Renal pelvis (tissue), 12 donors: Measurements from ENCODE around the gene YTHDC1. TPM values are rescaled to one million over a fixed set of nuclear protein-coding genes. Genes with fewer than 3 reads are reported as not detected.
"Not testable (repeated sequence)": the region's sequence is repeated elsewhere in the genome, so short reads cannot be mapped to it uniquely, and the experiment has no call there.

ENCODE experiments used
- DNase-seq: peaks from one replicate; pipeline ENCODE4 v3.0.0-alpha.2; 2013
- long read RNA-seq, 16 experiments: transcript quantifications; one replicate each; lab custom pipeline, GENCODE V29; 2026
- polyA plus RNA-seq, 3 donors: library from polyadenylated mRNA; unstranded; fragments of 120-200 nt; gene quantifications; one replicate each; pipeline ENCODE4 v1.2.1, GENCODE V29; 2013; ENCODE audit not compliant: insufficient read length in 3 of 3

Gene YTHDC1
- polyA plus RNA-seq: 100 to 1,000 TPM; 158 to 204 (median 184) TPM
- long read RNA-seq, donor 1, full-length matches to known transcripts: 8 of 44 reads
- long read RNA-seq, donor 1, partial matches to known transcripts: 36 of 44 reads
- long read RNA-seq, donor 1, other reads (novel, unspliced or antisense): 0 of 44 reads
- long read RNA-seq, donor 2, full-length matches to known transcripts: 12 of 65 reads
- long read RNA-seq, donor 2, partial matches to known transcripts: 53 of 65 reads
- long read RNA-seq, donor 2, other reads (novel, unspliced or antisense): 0 of 65 reads
- long read RNA-seq, donor 3, full-length matches to known transcripts: 8 of 41 reads
- long read RNA-seq, donor 3, partial matches to known transcripts: 33 of 41 reads
- long read RNA-seq, donor 3, other reads (novel, unspliced or antisense): 0 of 41 reads
- long read RNA-seq, donor 4, partial matches to known transcripts: 32 of 34 reads
- long read RNA-seq, donor 4, other reads (novel, unspliced or antisense): 0 of 34 reads
- long read RNA-seq, donor 5, partial matches to known transcripts: 24 of 29 reads
- long read RNA-seq, donor 5, other reads (novel, unspliced or antisense): 0 of 29 reads
- long read RNA-seq, donor 6, full-length matches to known transcripts: 17 of 105 reads
- long read RNA-seq, donor 6, partial matches to known transcripts: 88 of 105 reads
- long read RNA-seq, donor 6, other reads (novel, unspliced or antisense): 0 of 105 reads
- long read RNA-seq, donor 7, full-length matches to known transcripts: 3 of 61 reads
- long read RNA-seq, donor 7, partial matches to known transcripts: 58 of 61 reads
- long read RNA-seq, donor 7, other reads (novel, unspliced or antisense): 0 of 61 reads
- long read RNA-seq, donor 8, partial matches to known transcripts: 6 of 10 reads
- long read RNA-seq, donor 8, other reads (novel, unspliced or antisense): 0 of 10 reads
- long read RNA-seq, donor 9, full-length matches to known transcripts: 8 of 59 reads
- long read RNA-seq, donor 9, partial matches to known transcripts: 51 of 59 reads
- long read RNA-seq, donor 9, other reads (novel, unspliced or antisense): 0 of 59 reads
- long read RNA-seq, donor 10, full-length matches to known transcripts: 10 of 65 reads
- long read RNA-seq, donor 10, partial matches to known transcripts: 55 of 65 reads
- long read RNA-seq, donor 10, other reads (novel, unspliced or antisense): 0 of 65 reads
- long read RNA-seq, donor 11, transcript YTHDC1-204 (3 exons, 581 nt): major isoform, 6 of 52 reads
- long read RNA-seq, donor 11, partial matches to known transcripts: 44 of 52 reads
- long read RNA-seq, donor 11, other reads (novel, unspliced or antisense): 0 of 52 reads
- long read RNA-seq, donor 12, transcript YTHDC1-204 (3 exons, 581 nt): major isoform, 9 of 86 reads
- long read RNA-seq, donor 12, partial matches to known transcripts: 72 of 86 reads
- long read RNA-seq, donor 12, other reads (novel, unspliced or antisense): 0 of 86 reads
- long read RNA-seq, donor 13, full-length matches to known transcripts: 10 of 105 reads
- long read RNA-seq, donor 13, partial matches to known transcripts: 95 of 105 reads
- long read RNA-seq, donor 13, other reads (novel, unspliced or antisense): 0 of 105 reads
- long read RNA-seq, donor 14, full-length matches to known transcripts: 10 of 236 reads
- long read RNA-seq, donor 14, partial matches to known transcripts: 226 of 236 reads
- long read RNA-seq, donor 14, other reads (novel, unspliced or antisense): 0 of 236 reads
- long read RNA-seq, donor 15, full-length matches to known transcripts: 8 of 57 reads
- long read RNA-seq, donor 15, partial matches to known transcripts: 49 of 57 reads
- long read RNA-seq, donor 15, other reads (novel, unspliced or antisense): 0 of 57 reads
- long read RNA-seq, donor 16, full-length matches to known transcripts: 11 of 66 reads
- long read RNA-seq, donor 16, partial matches to known transcripts: 55 of 66 reads
- long read RNA-seq, donor 16, other reads (novel, unspliced or antisense): 0 of 66 reads

DNA sequence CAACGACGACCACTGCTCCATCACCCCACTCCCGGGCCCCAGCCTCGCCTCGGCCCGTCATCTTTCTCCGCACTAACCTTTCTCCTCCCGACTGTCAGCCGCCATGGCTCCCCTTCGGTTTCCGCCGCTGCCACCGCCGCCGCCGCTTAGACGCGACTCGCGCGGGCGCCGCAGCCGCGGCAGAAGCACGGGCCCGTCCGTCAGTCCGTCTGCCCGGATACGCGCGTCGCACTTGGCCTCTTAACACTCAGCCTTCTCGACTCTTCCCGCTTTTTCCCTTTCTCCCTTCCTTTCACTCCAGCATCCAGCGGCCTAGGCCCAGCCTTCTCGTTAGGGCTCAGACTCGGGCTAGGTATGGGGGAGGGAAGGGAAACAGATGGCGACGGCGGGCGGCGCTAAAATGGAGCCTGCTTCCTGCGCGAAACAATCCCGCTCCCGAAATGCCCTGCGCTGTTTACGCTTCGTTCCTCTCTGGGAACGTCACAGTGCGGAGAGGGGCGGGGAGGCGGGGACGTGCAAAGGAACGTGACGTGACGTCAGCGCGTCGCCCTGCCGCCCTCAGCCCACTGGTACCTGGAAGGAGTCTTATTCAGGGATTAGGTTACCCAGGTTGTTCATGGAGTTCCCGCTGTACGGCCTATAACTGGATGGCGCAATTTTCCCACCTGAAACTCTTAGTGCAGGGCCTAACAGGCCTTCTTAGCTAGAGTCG is at the start of gene YTHDC1:
Gene YTHDC1, minus strand, starts transcription at position 442 of the 712 bp plus-strand sequence. Its CDS starts 337 bp downstream, at position 105.
- peak; percentile 97 for DNase-seq

GRCh38 chr4:68399306-68399705 is 49.4 kb upstream of the YTHDC1 start:
- DNase-seq: no peak

- no peak for DNase-seq
These were observed 46.9 kb upstream of the YTHDC1 start for GRCh38 chr4:68396756-68397155.

GRCh38 chr4:68391436-68391835 is 41.5 kb upstream of the YTHDC1 start:
- DNase-seq: no peak

GRCh38 chr4:68390205-68390935 is 40.5 kb upstream of the YTHDC1 start:
- no peak for DNase-seq

DNA sequence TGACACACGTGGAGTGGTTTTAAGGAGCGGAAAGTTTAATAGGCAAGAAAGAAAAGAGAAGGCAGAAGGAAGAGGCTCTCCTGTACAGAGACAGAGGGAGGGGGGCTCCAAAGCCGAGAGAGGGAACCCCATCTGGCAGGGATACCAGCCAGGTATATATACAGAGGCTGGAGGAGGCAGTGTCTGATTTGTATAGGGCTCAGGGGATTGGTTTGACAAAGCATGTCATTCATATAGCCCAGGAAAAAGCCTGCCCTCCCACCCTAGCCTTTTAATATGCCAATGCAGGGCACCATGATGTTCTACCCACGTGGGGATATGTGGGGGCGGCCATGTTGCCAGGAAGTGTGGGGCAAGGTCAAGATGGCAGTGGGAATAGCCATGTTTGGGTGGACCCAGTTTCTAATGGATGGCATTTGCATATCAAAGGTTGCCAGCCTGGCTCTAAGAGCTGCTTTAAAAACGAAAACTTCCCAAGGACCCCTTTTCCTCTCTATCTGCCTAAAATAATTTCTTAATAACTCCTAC is 39.6 kb upstream of the YTHDC1 start:
- DNase-seq: not testable (repeated sequence)

- DNase-seq: no peak
These were observed 38.5 kb upstream of the YTHDC1 start for GRCh38 chr4:68388347-68388865.

GRCh38 chr4:68385267-68385666 is 35.4 kb upstream of the YTHDC1 start:
- DNase-seq: no peak

- no peak for DNase-seq
These were observed 33.2 kb upstream of the YTHDC1 start for GRCh38 chr4:68383115-68383514.

GRCh38 chr4:68378226-68378625 is 28.3 kb upstream of the YTHDC1 start:
- DNase-seq: no peak

- DNase-seq: no peak
These were observed 26.0 kb upstream of the YTHDC1 start for GRCh38 chr4:68375667-68376559.

DNA sequence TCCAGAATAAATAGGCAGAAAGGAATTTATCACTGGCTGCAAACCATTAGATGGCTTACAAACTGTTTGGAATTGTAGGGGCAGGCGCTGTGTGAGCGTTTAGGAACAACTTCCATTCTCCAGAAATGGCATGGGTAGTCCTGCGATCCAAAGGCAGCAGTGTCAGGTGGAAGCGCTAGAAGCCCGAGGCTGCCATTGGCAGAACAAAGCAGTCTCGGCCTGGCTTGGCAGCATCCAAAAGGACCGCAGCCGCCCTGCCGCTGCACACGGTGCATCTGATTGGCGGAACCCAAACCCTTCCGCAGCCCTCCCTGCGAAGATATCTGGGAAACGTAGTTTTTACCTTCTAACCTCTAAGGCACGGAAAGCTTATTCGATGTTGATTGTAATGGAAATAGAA is 23.6 kb upstream of the YTHDC1 start:
- peak; percentile 68 for DNase-seq

DNA sequence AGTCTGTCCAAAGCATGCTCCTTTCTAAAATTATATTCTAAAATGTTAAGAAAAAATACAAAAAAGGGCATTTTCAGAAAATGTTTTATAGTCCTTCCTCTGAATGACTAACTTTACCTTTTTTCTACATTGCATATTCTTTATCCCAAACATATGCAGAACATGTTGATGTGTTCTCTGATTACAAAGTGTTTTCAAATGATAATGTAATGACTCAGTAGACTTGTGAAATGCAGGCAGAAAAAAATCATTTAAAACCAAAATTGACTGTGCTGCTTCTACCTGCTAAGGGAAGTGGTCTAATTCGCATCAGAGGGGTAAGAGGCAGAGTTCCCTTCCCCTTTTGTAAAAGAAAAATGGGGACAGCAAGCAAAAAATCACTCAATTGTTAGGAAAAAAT is 22.7 kb upstream of the YTHDC1 start:
- DNase-seq: no peak

DNA sequence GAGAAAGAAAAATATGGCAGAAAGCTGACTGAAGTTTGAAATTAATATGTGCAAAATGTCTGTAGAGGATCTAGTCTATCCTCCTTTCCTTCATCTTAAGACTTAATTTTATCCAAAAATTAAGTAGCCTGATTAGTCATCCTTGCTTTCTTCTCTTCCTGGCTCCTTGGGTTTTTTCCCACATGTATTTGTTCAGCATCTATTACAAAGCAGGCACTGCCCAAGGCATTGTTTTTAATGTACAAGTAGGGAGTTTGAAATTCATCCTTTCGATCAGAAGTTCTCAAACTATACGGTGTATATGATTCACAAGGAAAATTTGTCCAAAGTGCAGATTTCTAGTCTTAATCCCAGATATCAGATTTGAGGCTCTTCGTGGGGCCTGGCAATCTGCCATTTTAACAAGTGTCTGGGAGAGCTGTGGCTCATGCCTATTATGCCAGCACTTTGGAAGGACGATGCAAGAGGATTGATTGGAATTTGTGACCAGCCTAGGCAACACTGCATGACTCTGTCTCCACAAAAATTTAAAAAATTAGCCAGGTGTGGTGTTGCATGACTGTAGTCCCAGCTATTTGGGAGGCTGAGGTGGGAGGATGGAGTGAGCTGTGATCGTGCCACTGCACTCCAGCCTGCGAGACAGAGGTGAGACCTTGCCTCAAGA is 19.4 kb upstream of the YTHDC1 start:
- no peak for DNase-seq

GRCh38 chr4:68368691-68369131 is 18.8 kb upstream of the YTHDC1 start:
- DNase-seq: no peak

DNA sequence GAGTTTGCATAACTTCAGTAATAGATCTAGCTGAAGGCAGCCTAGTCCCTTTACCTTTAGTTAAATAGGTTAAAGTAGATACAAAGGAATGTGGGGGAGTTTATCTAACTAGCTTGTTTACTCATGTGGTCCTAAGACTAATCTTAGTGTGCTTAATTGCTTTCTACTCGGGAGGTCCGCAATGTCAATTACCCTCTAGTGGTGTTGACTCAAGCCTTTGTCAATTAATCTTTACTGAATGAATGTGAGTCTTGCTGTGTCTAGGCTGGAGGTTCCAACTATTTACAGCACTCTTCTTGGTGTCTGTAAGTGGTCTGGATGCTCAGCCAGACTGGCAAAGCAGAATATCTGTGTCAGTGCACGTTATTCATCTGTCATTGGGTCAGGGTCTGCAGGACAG is 17.9 kb upstream of the YTHDC1 start:
- DNase-seq: no peak

DNA sequence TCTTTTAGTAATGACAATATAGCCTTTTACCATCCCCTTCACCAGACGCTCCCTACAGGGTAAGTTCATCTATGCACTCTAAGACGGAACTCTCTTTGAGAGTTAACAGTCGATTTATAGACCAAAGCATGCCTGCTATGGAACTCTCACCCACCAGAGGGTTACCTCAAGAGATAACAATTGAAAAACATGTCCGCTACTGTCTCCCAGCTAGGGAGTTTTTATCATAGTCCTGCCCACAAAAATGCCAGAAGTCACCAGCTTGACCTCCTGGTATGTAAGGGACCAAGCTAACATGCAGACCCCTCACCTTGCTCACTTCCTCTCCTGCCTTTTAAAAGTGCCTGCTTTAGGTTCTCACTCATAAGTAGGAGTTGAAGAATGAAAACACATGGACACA is 16.7 kb upstream of the YTHDC1 start:
- no peak for DNase-seq
